K562 (cell line): Measurements from ENCODE around the gene ZMYM2. TPM values are rescaled to one million over a fixed set of nuclear protein-coding genes. Genes with fewer than 3 reads are reported as not detected.

Experiments
- ERF ChIP-seq: fragments of 450-650 bp; formaldehyde crosslinking; IDR thresholded peaks from 2 replicates; pipeline ENCODE4 v1.4.0; 2020; ENCODE audit warnings: mild to moderate bottlenecking, mixed read lengths
- FOXJ2 ChIP-seq: fragments of 200-800 bp; sonication (Bioruptor generic); IDR thresholded peaks from 2 replicates; pipeline ENCODE4 v1.6.1; 2016; ENCODE audit warnings: missing genetic modification characterization, missing compliant biosample characterization
- HEY1 ChIP-seq: fragments of 250-450 bp; sonication (Bioruptor Pico); IDR thresholded peaks from 2 replicates; pipeline ENCODE4 v1.5.0; 2020; ENCODE audit warnings: mild to moderate bottlenecking, moderate library complexity, borderline replicate concordance
- HNRNPLL ChIP-seq: fragments of 200-400 bp; formaldehyde crosslinking; IDR thresholded peaks from 2 replicates; pipeline ENCODE4 v1.6.1; 2017; ENCODE audit warnings: low read length, low read depth, mild to moderate bottlenecking; ENCODE audit not compliant: poor library complexity, severe bottlenecking
- HNRNPUL1 ChIP-seq: fragments of 200-400 bp; formaldehyde crosslinking; IDR thresholded peaks from 2 replicates; pipeline ENCODE4 v1.6.1; 2017; ENCODE audit warnings: low read length
- HSF4 ChIP-seq: fragments of 250-450 bp; sonication (Bioruptor Pico); IDR thresholded peaks from 2 replicates; pipeline ENCODE4 v2.1.2; 2022; ENCODE audit warnings: mild to moderate bottlenecking, moderate library complexity, borderline replicate concordance
- NCOA2 ChIP-seq, 2 experiments: fragments of 450-650 bp; IDR thresholded peaks; 2 replicates each; pipeline ENCODE4 v1.6.1; 2018; ENCODE audit warnings: mild to moderate bottlenecking in 2 of 2, moderate library complexity in 1 of 2; ENCODE audit not compliant: partially characterized antibody in 2 of 2
- PTBP1 ChIP-seq: fragments of 200-400 bp; formaldehyde crosslinking; IDR thresholded peaks from 2 replicates; pipeline ENCODE4 v1.6.1; 2017; ENCODE audit warnings: low read depth, low read length
- TRIM24 ChIP-seq, 2 experiments: fragments of 450-650 bp; IDR thresholded peaks; 2 replicates each; pipeline ENCODE4 v1.6.1; 2016
- ZBTB7A ChIP-seq: IDR thresholded peaks from 2 replicates; pipeline ENCODE4 v1.6.1; 2011; ENCODE audit warnings: low read depth, mild to moderate bottlenecking, low read length, moderate library complexity, borderline replicate concordance; ENCODE audit not compliant: control insufficient read depth
- ZFPM2 ChIP-seq: fragments of 250-450 bp; sonication (Bioruptor Pico); IDR thresholded peaks from 2 replicates; pipeline ENCODE4 v1.5.1; 2022; ENCODE audit warnings: mild to moderate bottlenecking
- ZKSCAN1 ChIP-seq: fragments of 150-350 bp; IDR thresholded peaks from 2 replicates; pipeline ENCODE4 v1.6.1; 2016; ENCODE audit warnings: low read depth, low read length
- ZNF316 ChIP-seq: fragments of 450-650 bp; IDR thresholded peaks from 2 replicates; pipeline ENCODE4 v1.6.1; 2016
- ZNF444 ChIP-seq: fragments of 250-450 bp; sonication (Bioruptor Pico); IDR thresholded peaks from 2 replicates; pipeline ENCODE4 v1.4.0; 2020; ENCODE audit warnings: mild to moderate bottlenecking, moderate library complexity
- polyA plus RNA-seq, 8 experiments: library from polyadenylated mRNA; depleted of rRNA in 4 of 8; stranded (reverse) in 5 of 8; unstranded in 3 of 8; fragments of >200 nt; fragmentation: Nextera tagmentation in 2 of 8; fragmentation: Illumina TruSeq in 1 of 8; extraction: Ambion mirVana in 2 of 8; extraction: Trizol in 1 of 8; gene quantifications; 2 replicates each; pipeline versions ENCODE4 v1.2.1 to v1.2.3, GENCODE V29; 2011 to 2014; ENCODE audit warnings: inconsistent platforms in 1 of 8, missing spikeins in 1 of 8
- total RNA-seq, 7 experiments: library from RNA; depleted of rRNA in 6 of 7; stranded (reverse); fragments of >200 nt in 6 of 7; fragmentation: Illumina TruSeq in 2 of 7; extraction: Trizol in 2 of 7; gene quantifications; 2 replicates each; pipeline versions ENCODE4 v1.2.1 to v1.2.3, GENCODE V29; 2011 to 2021; ENCODE audit warnings: low replicate concordance in 1 of 7
- TF ChIP-seq, protein P1 (sequence below): fragments of 250-450 bp; sonication (Bioruptor Pico); IDR thresholded peaks from 2 replicates; pipeline ENCODE4 v1.4.0; 2020
- TF ChIP-seq, protein P2 (sequence below): fragments of 250-450 bp; sonication (Bioruptor Pico); IDR thresholded peaks from 2 replicates; pipeline ENCODE4 v1.4.0; 2020; ENCODE audit warnings: mild to moderate bottlenecking, moderate library complexity, borderline replicate concordance
- TF ChIP-seq, protein P3 (sequence below): fragments of 450-650 bp; formaldehyde crosslinking; IDR thresholded peaks from 2 replicates; pipeline ENCODE4 v1.4.0; 2020; ENCODE audit warnings: mild to moderate bottlenecking, mixed read lengths
- TF ChIP-seq, protein P4 (sequence below): sonication (generic); formaldehyde crosslinking; IDR thresholded peaks from 2 replicates; pipeline ENCODE4 v1.8.0; 2022; ENCODE audit warnings: missing genetic modification reagents, mild to moderate bottlenecking, moderate library complexity, borderline replicate concordance
- TF ChIP-seq, protein P5 (sequence below): IDR thresholded peaks from 2 replicates; pipeline ENCODE4 v1.6.1; 2014; ENCODE audit warnings: antibody characterized with exemption
- TF ChIP-seq, protein P6 (sequence below), 2 experiments: fragments of 450-650 bp in 1 of 2; sonication (generic) in 1 of 2; formaldehyde crosslinking in 1 of 2; IDR thresholded peaks in 1 of 2; conservative IDR thresholded peaks in 1 of 2; 2 replicates each; pipeline versions ENCODE4 v1.6.1 to v1.8.1; 2016 to 2023; ENCODE audit warnings: mild to moderate bottlenecking in 2 of 2, moderate library complexity in 2 of 2, inconsistent platforms in 1 of 2, missing genetic modification reagents in 1 of 2

The ZMYM2 gene
- total and polyA plus RNA-seq, 9 of the 15 experiments (the other 6 are each of a cell fraction or from before 2014, with no cell fraction given): 5.0 to 48.8 (median 26.8) TPM

DNA sequence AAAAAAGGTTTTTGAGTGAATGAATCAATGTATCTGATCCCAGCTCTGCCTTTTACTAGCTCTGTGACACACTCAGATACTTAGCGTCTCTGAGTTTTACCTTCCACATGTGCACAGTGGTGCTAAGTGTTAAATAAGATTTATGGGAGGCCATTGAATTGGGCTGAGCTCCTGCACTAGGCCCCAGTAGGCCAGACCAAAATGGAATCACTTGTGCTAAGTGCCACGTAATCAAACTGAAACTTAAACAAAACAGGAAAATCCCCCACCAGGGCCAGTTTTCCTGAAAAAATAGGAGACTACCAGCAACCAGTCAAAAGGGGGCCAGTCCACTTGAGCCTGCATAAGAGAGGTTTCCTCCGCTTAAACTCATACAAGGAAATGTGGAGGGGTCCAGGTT lies 161.4 kb downstream of the ZMYM2 start (continued):
- TF ChIP-seq, protein P1, sequence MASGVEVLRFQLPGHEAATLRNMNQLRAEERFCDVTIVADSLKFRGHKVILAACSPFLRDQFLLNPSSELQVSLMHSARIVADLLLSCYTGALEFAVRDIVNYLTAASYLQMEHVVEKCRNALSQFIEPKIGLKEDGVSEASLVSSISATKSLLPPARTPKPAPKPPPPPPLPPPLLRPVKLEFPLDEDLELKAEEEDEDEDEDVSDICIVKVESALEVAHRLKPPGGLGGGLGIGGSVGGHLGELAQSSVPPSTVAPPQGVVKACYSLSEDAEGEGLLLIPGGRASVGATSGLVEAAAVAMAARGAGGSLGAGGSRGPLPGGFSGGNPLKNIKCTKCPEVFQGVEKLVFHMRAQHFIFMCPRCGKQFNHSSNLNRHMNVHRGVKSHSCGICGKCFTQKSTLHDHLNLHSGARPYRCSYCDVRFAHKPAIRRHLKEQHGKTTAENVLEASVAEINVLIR (CRISPR knock-in tag): peak; percentile 34; the same call in 1 of the 2 replicates
- TF ChIP-seq ERF (no peak), HEY1 (CRISPR knock-in tag) (no peak), ZKSCAN1 (no peak), HNRNPUL1 (no peak), HSF4 (CRISPR knock-in tag) (peak; percentile 85; the same call in 1 of the 2 replicates), TRIM24 (IDR thresholded peaks at IDR 0.05) (no peak), PTBP1 (no peak), ZNF444 (CRISPR knock-in tag) (no peak), ZBTB7A (no peak), HNRNPLL (no peak), NCOA2 (IDR thresholded peaks at IDR 0.05; ENCODE audit: partially characterized antibody in 2 of 2) (no peak), ZNF316 (no peak), ZFPM2 (CRISPR knock-in tag) (no peak), FOXJ2 (tag) (no peak)
- TF ChIP-seq, protein P2, sequence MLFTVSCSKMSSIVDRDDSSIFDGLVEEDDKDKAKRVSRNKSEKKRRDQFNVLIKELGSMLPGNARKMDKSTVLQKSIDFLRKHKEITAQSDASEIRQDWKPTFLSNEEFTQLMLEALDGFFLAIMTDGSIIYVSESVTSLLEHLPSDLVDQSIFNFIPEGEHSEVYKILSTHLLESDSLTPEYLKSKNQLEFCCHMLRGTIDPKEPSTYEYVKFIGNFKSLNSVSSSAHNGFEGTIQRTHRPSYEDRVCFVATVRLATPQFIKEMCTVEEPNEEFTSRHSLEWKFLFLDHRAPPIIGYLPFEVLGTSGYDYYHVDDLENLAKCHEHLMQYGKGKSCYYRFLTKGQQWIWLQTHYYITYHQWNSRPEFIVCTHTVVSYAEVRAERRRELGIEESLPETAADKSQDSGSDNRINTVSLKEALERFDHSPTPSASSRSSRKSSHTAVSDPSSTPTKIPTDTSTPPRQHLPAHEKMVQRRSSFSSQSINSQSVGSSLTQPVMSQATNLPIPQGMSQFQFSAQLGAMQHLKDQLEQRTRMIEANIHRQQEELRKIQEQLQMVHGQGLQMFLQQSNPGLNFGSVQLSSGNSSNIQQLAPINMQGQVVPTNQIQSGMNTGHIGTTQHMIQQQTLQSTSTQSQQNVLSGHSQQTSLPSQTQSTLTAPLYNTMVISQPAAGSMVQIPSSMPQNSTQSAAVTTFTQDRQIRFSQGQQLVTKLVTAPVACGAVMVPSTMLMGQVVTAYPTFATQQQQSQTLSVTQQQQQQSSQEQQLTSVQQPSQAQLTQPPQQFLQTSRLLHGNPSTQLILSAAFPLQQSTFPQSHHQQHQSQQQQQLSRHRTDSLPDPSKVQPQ (CRISPR knock-in tag): no peak
- TF ChIP-seq, protein P3, sequence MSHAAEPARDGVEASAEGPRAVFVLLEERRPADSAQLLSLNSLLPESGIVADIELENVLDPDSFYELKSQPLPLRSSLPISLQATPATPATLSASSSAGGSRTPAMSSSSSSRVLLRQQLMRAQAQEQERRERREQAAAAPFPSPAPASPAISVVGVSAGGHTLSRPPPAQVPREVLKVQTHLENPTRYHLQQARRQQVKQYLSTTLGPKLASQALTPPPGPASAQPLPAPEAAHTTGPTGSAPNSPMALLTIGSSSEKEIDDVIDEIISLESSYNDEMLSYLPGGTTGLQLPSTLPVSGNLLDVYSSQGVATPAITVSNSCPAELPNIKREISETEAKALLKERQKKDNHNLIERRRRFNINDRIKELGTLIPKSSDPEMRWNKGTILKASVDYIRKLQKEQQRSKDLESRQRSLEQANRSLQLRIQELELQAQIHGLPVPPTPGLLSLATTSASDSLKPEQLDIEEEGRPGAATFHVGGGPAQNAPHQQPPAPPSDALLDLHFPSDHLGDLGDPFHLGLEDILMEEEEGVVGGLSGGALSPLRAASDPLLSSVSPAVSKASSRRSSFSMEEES: no peak
- TF ChIP-seq, protein P4, sequence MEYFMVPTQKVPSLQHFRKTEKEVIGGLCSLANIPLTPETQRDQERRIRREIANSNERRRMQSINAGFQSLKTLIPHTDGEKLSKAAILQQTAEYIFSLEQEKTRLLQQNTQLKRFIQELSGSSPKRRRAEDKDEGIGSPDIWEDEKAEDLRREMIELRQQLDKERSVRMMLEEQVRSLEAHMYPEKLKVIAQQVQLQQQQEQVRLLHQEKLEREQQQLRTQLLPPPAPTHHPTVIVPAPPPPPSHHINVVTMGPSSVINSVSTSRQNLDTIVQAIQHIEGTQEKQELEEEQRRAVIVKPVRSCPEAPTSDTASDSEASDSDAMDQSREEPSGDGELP: no peak
- TF ChIP-seq, protein P5, sequence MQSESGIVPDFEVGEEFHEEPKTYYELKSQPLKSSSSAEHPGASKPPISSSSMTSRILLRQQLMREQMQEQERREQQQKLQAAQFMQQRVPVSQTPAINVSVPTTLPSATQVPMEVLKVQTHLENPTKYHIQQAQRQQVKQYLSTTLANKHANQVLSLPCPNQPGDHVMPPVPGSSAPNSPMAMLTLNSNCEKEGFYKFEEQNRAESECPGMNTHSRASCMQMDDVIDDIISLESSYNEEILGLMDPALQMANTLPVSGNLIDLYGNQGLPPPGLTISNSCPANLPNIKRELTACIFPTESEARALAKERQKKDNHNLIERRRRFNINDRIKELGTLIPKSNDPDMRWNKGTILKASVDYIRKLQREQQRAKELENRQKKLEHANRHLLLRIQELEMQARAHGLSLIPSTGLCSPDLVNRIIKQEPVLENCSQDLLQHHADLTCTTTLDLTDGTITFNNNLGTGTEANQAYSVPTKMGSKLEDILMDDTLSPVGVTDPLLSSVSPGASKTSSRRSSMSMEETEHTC: no peak
- TF ChIP-seq, protein P6, sequence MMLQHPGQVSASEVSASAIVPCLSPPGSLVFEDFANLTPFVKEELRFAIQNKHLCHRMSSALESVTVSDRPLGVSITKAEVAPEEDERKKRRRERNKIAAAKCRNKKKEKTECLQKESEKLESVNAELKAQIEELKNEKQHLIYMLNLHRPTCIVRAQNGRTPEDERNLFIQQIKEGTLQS (IDR thresholded peaks at IDR 0.05): no peak
- TF ChIP-seq, protein P6 (CRISPR knock-in tag; conservative IDR thresholded peaks at IDR 0.05): no peak
